ENCODE measurements around the gene TMEM132C.
"Not testable (repeated sequence)": the region's sequence is repeated elsewhere in the genome, so short reads cannot be mapped to it uniquely, and the experiment has no call there.

Gene TMEM132C

GRCh38 chr12:128600886-128601285, 333.9 kb downstream of the TMEM132C start:
- DNase-seq (ENCODE audit: low read depth in 2 of 2), result no peak
- TF ChIP-seq CTCF (IDR thresholded peaks at IDR 0.05; ENCODE audit: low read depth, low read length), result no peak
- H3K4me3 ChIP-seq (replicated peaks in 1 of 2; ENCODE audit: low read depth in 2 of 2, low read length in 2 of 2), result no peak overlapping the region

GRCh38 chr12:128603573-128604115, 336.7 kb downstream of the TMEM132C start:
- no peak overlapping the region for H3K4me3 ChIP-seq (replicated peaks in 1 of 2; ENCODE audit: low read depth in 2 of 2, low read length in 2 of 2)
- TF ChIP-seq CTCF (IDR thresholded peaks at IDR 0.05; ENCODE audit: low read depth, low read length), result no peak
- no peak for DNase-seq (ENCODE audit: low read depth in 2 of 2)

GRCh38 chr12:128604219-128604618, 337.2 kb downstream of the TMEM132C start:
- not testable (repeated sequence) for DNase-seq (ENCODE audit: low read depth in 2 of 2); H3K4me3 ChIP-seq (replicated peaks in 1 of 2; ENCODE audit: low read depth in 2 of 2, low read length in 2 of 2)

GRCh38 chr12:128606051-128606450, 339.1 kb downstream of the TMEM132C start:
- no peak for DNase-seq (ENCODE audit: low read depth in 2 of 2)
- no peak overlapping the region for H3K4me3 ChIP-seq (replicated peaks in 1 of 2; ENCODE audit: low read depth in 2 of 2, low read length in 2 of 2)
- no peak for TF ChIP-seq CTCF (IDR thresholded peaks at IDR 0.05; ENCODE audit: low read depth, low read length)

- DNase-seq (ENCODE audit: low read depth in 2 of 2), result no peak
- no peak overlapping the region for H3K4me3 ChIP-seq (replicated peaks in 1 of 2; ENCODE audit: low read depth in 2 of 2, low read length in 2 of 2)
- no peak for TF ChIP-seq CTCF (IDR thresholded peaks at IDR 0.05; ENCODE audit: low read depth, low read length)
Measured at GRCh38 chr12:128606538-128606937, 339.6 kb downstream of the TMEM132C start.

GRCh38 chr12:128606970-128607369, 340.0 kb downstream of the TMEM132C start:
- no peak for DNase-seq (ENCODE audit: low read depth in 2 of 2)
- TF ChIP-seq CTCF (IDR thresholded peaks at IDR 0.05; ENCODE audit: low read depth, low read length), result no peak
- H3K4me3 ChIP-seq (replicated peaks in 1 of 2; ENCODE audit: low read depth in 2 of 2, low read length in 2 of 2), result no peak overlapping the region

GRCh38 chr12:128607641-128608040, 340.7 kb downstream of the TMEM132C start:
- no peak overlapping the region for H3K4me3 ChIP-seq (replicated peaks in 1 of 2; ENCODE audit: low read depth in 2 of 2, low read length in 2 of 2)
- no peak for TF ChIP-seq CTCF (IDR thresholded peaks at IDR 0.05; ENCODE audit: low read depth, low read length)
- no peak for DNase-seq (ENCODE audit: low read depth in 2 of 2)

All from cardiac fibroblast (primary cell).